Measurements from ENCODE around the gene CFAP74. TPM values are rescaled to one million over a fixed set of nuclear protein-coding genes. Genes with fewer than 3 reads are reported as not detected.

CFAP74 gene
- total RNA-seq, 3 donors from 2014 or later (not counting 1 experiment from before 2014, with no cell fraction given) = not detected

- Mint-ChIP-seq H3K36me3 (no peaks in the 10 kb centered on the region), H3K27me3 (ENCODE audit: low read depth in 2 of 2) (peaks cover 3 to 7% of the 10 kb centered on the region in 2 donors), H3K9me3 (no peaks in the 10 kb centered on the region), H3K4me3 (no peak overlapping the region), H3K27ac (no peak overlapping the region), H3K4me1 (peaks cover 0 to 8% of the 10 kb centered on the region in 2 donors)
- no peaks in the 10 kb centered on the region for H3K9me3 ChIP-seq (ENCODE audit: control insufficient read depth, insufficient read depth, low read length)
- DNase-seq (no peak), ATAC-seq (no peak)
- peaks cover 10% of the 10 kb centered on the region for H3K4me1 ChIP-seq (ENCODE audit: control insufficient read depth, insufficient read depth, low read length)
- TF ChIP-seq CTCF (IDR thresholded peaks at IDR 0.05) = no peak
- peaks cover 2% of the 10 kb centered on the region for H3K27me3 ChIP-seq (ENCODE audit: control insufficient read depth, insufficient read depth, low read length)
- WGBS (ENCODE audit: insufficient coverage) = 92% methylated on average over 29 of the region's 29 CpGs
- no peaks in the 10 kb centered on the region for H3K36me3 ChIP-seq (ENCODE audit: control insufficient read depth, insufficient read depth, low read length)
- H3K4me3 ChIP-seq (ENCODE audit: low read length) = no peak overlapping the region
- H3K27ac ChIP-seq (ENCODE audit: low read length) = no peak overlapping the region
- intact Hi-C loops (cut with micrococcal nuclease) = loop anchor here (10.0 kb wide), 1 partner anchor 439 kb away; no protein-coding TSS in a partner anchor
These were observed 57.7 kb downstream of the CFAP74 start for GRCh38 chr1:1945782-1946393.

GRCh38 chr1:1943834-1944570, 59.6 kb downstream of the CFAP74 start:
- Mint-ChIP-seq H3K9me3 (no peaks in the 10 kb centered on the region), H3K4me3 (no peak overlapping the region), H3K27ac (no peak overlapping the region), H3K36me3 (no peaks in the 10 kb centered on the region), H3K27me3 (ENCODE audit: low read depth in 2 of 2) (no peaks in the 10 kb centered on the region), H3K4me1 (peaks cover 0 to 8% of the 10 kb centered on the region in 2 donors)
- intact Hi-C loops (cut with micrococcal nuclease) = loop anchor here (5.0 to 10.0 kb wide), 2 partner anchors 103 to 441 kb away; no protein-coding TSS in a partner anchor
- no peaks in the 10 kb centered on the region for H3K36me3 ChIP-seq (ENCODE audit: control insufficient read depth, insufficient read depth, low read length)
- DNase-seq (peak; percentile 54 to 76), ATAC-seq (peak; percentile 71 to 99 (median 96))
- peak; percentile 85 for TF ChIP-seq CTCF (IDR thresholded peaks at IDR 0.05)
- peaks cover 2% of the 10 kb centered on the region for H3K27me3 ChIP-seq (ENCODE audit: control insufficient read depth, insufficient read depth, low read length)
- 22% methylated on average over 37 of the region's 37 CpGs for WGBS (ENCODE audit: insufficient coverage)
- no peak overlapping the region for H3K4me3 ChIP-seq (ENCODE audit: low read length)
- H3K27ac ChIP-seq (ENCODE audit: low read length) = no peak overlapping the region
- H3K4me1 ChIP-seq (ENCODE audit: control insufficient read depth, insufficient read depth, low read length) = peaks cover 10% of the 10 kb centered on the region
- no peaks in the 10 kb centered on the region for H3K9me3 ChIP-seq (ENCODE audit: control insufficient read depth, insufficient read depth, low read length)

- 88% methylated on average over 45 of the region's 45 CpGs for WGBS (ENCODE audit: insufficient coverage)
- ATAC-seq (no peak), DNase-seq (no peak)
- Mint-ChIP-seq H3K4me3 (no peak overlapping the region), H3K9me3 (no peaks in the 10 kb centered on the region), H3K4me1 (peaks cover 0 to 8% of the 10 kb centered on the region in 2 donors), H3K36me3 (no peaks in the 10 kb centered on the region), H3K27ac (no peak overlapping the region), H3K27me3 (ENCODE audit: low read depth in 2 of 2) (no peaks in the 10 kb centered on the region)
- peaks cover 10% of the 10 kb centered on the region for H3K4me1 ChIP-seq (ENCODE audit: control insufficient read depth, insufficient read depth, low read length)
- intact Hi-C loops (cut with micrococcal nuclease) = loop anchor here (5.0 to 10.0 kb wide), 2 partner anchors 104 to 442 kb away; no protein-coding TSS in a partner anchor
- H3K27me3 ChIP-seq (ENCODE audit: control insufficient read depth, insufficient read depth, low read length) = peaks cover 2% of the 10 kb centered on the region
- no peaks in the 10 kb centered on the region for H3K9me3 ChIP-seq (ENCODE audit: control insufficient read depth, insufficient read depth, low read length)
- H3K4me3 ChIP-seq (ENCODE audit: low read length) = no peak overlapping the region
- no peak overlapping the region for H3K27ac ChIP-seq (ENCODE audit: low read length)
- H3K36me3 ChIP-seq (ENCODE audit: control insufficient read depth, insufficient read depth, low read length) = no peaks in the 10 kb centered on the region
- no peak for TF ChIP-seq CTCF (IDR thresholded peaks at IDR 0.05)
These were observed 60.6 kb downstream of the CFAP74 start for GRCh38 chr1:1942753-1943656.
